Tongue (tissue), 2 donors: ENCODE results near the gene CPZ. TPM values are rescaled to one million over a fixed set of nuclear protein-coding genes. Genes with fewer than 3 reads are reported as not detected.

Experiments
- DNase-seq: peaks from one replicate; pipeline ENCODE4 v3.0.0-alpha.2; 2015
- total RNA-seq: library from RNA; depleted of rRNA; stranded (reverse); fragments of >200 nt; gene quantifications from one replicate; pipeline ENCODE4 v1.2.3, GENCODE V29; 2014

The CPZ gene
- total RNA-seq, 1 donor from 2014 or later: 6.8 TPM

DNA sequence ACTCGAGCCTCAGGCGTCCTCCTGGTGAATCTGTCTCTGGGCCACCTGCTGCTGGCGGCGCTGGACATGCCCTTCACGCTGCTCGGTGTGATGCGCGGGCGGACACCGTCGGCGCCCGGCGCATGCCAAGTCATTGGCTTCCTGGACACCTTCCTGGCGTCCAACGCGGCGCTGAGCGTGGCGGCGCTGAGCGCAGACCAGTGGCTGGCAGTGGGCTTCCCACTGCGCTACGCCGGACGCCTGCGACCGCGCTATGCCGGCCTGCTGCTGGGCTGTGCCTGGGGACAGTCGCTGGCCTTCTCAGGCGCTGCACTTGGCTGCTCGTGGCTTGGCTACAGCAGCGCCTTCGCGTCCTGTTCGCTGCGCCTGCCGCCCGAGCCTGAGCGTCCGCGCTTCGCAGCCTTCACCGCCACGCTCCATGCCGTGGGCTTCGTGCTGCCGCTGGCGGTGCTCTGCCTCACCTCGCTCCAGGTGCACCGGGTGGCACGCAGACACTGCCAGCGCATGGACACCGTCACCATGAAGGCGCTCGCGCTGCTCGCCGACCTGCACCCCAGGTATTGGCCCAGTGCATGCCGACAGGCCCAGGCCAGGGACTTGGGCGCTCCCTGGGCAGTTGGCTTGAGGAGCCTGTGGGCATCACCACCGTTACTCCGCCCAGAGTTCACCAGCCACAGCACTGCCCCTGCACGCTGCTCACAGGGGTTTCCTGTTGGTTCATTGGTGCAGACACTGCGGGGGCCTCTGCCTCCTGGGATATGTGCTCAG lies 11.3 kb upstream of the CPZ start:
- DNase-seq: no peak

DNA sequence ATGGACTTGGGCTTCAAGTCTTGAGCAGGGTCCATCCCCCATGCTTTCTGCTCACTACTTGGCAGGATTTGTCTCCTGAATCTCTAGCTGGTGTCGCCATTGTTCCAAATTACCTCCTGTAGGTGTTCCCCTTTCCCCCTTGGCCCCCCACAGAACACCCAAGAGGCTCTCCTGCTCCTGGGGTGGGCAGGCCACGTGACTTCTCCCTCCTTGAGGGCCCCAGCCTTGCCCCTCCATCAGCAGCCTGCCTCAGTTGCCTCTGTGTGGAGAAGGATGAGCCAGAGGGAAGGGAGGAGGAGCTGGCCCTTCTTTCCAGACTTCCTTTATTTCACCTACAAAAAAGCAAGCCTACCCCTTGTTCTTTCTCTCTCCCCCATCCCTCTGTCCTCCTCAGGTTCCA lies 10.5 kb upstream of the CPZ start:
- no peak for DNase-seq

DNA sequence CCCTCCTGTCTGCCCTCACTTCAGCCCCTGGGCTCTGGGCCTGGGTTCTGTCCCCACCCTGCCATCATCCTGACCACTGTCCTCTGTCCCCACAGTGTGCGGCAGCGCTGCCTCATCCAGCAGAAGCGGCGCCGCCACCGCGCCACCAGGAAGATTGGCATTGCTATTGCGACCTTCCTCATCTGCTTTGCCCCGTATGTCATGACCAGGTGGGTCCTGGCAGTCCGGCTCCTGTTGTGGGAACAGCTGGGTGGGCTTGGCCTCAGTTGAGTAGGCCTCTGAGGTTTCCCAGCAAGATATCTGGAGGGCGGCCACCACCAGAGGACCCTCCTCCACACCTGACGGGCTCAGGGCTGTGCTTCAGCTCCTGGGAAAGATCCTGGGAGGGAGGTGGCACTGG lies 10.1 kb upstream of the CPZ start:
- no peak for DNase-seq

DNA sequence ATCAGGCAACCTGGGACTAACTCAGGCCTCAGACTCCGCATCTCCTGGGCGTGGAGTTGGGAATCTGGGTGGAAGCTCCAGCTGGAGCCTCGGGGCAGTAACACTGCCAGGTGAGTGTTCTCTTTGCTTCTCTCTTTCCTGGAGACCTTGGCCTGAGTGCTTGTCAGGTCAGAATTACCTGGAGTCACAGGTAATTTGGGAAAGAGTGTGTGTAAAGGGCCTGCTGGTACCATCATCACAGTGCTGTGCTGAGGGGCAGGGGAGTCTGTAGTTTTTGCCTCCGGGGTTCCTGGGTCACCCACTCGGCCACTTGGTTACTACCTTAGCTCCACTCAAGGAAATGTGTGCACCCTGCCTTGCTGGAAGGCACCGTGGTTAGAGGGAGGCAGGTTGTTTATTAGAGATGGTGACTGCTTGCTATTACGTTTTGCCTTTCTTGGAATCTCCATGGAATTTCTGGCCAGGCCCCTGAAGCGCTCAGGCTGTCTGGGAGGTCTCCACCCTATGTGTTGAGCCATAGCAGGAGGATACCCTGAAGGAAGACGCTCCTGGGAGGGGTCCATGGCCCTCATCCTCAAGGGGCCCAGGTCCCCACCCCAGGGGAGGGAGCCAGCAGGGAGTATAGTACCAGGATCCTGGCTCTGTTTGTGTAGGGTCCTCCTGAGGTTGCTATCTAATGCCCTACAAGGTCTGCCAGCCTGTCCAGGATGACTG lies 9.5 kb upstream of the CPZ start:
- DNase-seq: no peak

DNA sequence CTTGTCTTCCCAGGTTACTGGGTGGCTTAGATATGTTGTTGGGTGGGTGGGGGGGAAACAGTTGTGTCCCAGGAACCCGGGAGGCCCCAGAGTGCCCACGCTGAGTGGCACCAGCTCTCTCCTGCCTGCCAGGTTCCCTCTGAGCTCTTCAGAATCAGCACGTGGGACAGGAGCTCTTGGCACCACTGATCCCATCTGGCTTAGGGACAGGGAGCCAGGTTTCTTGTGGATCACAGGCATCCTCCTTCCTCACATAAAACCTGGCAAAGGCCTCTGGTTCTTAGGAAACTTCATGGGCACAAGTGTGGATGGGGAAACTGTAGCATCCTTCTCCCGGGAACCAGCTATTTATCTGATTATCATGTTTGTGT lies 8.9 kb upstream of the CPZ start:
- no peak for DNase-seq

DNA sequence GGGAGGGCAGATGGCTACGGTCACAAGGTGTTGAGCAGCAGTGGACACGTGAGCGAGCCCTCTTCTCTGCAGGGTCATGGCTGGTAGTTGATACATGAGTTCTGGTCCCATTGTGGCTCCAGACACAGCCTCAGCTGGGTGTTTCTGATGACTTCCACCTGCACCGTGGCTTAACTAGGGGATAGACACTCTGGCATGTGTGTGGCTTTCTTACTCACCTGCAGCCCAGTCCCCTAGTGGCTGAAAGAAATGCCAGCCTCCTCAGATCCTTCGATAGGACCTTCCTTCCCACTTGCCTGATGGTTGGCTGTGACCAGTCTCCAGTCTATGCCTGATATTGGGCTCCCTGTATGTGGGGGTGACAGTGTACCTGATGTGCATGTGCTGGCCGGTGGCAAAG lies 7.4 kb upstream of the CPZ start:
- no peak for DNase-seq

DNA sequence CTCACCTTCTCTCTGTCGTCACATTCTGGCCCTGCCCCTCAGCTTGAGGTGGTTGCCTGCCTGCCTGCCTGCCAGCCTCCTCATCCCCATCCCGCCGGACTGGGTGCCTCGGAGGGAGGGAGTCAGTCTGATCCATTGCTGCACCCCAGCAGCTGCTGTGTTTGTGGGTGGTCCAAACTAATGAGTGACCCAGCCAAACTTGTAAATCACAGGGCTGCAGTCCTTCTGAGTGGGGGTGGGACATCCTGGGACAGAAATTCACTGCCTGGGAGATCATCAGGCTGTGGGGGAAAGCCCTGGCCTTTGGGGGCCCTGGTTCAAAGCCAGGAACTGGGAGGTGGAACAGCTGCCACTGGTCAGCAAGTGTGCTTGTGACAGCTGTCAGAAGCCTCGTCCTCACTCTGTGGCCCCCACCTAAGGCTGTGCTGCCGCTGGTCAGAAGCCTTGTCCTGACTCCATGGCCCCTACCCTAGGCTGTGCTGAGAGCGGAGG lies 6.8 kb upstream of the CPZ start:
- DNase-seq: no peak

DNA sequence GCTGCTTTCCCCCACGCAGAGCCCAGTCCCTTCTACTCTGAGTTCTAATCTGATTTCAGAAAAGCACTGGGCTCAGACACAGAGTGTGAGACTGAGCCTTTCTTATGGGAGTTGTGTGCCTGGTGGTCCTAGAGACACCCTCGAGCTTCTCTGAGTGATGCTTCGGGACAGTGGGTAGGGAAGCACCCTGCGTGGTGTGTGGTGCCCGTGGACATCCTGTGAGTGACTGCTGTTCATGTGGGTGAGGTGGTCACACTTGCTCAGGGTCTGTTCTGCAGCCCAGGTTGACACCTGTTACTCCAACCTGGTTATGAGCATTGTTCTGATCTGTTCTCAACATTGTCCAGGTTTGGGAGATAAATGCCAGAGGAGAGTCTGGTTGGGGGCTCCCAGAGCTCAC lies 6.3 kb upstream of the CPZ start:
- no peak for DNase-seq

DNA sequence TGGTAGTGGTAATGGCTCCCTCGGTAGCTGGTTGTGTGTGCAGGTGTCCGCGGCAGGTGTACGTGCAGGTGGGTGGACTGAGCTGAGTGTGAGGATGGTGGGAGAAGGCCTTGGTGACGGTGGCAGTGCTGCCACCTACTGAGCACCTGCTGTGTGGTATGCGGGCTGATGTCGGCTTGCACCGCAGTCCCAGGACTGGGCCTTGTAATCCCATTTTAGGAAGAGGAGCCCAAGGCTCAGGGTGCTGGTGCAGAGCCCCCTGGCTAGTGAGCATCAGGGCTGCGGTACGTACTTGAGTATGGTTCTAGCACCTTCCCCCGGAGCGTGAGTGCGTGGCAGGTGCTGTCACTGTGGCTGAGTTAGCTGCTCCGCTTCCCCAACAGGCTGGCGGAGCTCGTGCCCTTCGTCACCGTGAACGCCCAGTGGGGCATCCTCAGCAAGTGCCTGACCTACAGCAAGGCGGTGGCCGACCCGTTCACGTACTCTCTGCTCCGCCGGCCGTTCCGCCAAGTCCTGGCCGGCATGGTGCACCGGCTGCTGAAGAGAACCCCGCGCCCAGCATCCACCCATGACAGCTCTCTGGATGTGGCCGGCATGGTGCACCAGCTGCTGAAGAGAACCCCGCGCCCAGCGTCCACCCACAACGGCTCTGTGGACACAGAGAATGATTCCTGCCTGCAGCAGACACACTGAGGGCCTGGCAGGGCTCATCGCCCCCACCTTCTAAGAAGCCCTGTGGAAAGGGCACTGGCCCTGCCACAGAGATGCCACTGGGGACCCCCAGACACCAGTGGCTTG lies 5.7 kb upstream of the CPZ start:
- DNase-seq: no peak

DNA sequence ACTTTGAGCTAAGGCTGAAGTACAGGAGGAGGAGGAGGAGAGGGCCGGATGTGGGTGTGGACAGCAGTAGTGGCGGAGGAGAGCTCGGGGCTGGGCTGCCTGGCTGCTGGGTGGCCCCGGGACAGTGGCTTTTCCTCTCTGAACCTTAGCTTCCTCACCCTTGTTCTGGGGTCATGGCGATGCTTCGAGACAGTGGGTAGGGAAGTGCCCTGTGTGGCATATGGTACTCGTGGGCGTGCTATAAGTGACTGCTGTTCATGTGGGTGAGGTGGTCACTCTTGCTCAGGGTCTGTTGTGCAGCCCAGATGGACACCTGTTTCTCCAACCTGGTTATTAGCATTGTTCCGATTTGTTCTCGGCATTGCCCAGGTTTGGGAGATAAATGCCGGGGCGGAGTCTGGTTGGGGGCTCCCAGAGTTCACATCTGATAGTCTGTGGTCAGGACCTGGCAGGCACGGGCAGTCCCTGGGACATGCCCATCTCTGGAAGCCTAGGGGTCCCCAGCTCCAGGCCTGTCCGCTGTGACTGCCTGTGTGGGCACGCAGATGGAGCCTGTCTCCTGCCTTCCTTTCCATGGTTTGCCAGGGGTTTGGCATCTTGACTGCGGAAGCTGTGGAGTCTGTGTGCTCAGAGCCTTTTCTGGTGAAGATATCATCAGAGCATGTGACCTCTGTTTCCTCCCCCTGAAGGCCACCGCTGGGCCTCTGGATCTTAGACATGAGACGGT lies 4.9 kb upstream of the CPZ start:
- no peak for DNase-seq

DNA sequence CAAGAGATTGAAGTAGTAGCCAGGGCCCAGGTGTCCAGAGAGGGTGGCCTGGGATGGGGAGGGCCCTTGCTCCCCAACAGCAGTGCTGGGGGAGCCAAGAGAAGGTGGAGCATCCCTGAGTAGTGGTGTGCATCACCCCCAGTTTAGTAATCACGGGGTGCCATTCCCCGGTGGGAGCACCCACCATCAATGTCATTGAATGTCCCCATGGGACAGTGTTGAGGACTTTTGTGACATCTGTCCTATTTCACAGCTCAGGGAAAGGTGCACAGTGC lies 4.4 kb upstream of the CPZ start:
- no peak for DNase-seq

DNA sequence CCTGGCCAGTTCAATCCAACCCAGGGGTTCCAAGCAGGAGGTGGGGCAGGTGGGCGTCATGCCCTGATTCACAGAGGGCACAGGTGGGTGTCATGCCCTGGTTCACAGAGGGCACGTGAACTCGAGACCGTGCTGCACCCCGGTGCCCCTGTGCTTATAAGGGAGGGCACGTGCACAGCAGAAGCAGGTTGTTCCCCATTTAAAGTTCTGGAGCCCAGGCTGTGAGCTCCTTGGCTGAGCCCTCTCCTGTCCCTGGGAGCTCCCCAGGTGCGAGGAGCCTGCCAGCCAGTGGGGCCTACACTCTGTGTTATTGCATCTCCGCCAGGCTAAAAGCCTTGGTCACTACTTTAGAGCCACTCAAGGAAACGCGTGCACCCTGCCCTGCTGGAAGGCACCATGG lies 3.2 kb upstream of the CPZ start:
- no peak for DNase-seq

DNA sequence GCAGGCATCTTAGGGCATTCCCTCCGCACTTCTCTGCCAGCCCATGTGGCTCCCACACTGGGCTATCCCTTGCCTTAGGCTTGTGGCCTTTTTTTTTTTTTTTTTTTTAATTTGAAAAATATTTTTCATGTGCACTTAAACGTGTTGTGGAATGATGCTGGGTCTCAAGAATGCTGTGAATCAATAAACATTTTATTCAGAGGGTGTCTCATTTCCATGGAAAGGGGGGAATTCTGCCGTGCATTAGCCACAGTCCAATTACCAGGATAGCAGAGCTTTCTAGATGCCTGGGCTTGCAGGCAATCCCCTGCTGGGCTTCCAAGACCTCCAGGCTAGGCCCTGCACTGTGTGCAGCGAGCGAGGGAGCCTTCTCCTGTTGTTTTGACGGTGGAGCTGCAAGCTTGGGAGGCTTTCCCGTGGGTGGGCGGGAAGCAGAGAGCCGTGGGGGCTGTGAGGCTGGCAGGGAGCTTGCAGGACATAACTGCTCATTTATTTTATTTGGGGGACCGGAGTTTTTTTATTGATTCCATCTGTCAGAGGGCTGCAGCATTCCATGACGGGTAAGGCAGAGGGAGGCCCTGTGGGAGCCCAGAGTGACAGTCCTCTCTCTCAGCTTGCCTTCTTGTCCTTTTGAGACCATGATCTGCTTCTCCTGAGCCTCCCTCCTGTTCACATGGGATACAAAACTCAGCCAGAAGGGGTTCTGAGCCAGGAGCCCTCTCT lies 2.6 kb upstream of the CPZ start:
- no peak for DNase-seq

DNA sequence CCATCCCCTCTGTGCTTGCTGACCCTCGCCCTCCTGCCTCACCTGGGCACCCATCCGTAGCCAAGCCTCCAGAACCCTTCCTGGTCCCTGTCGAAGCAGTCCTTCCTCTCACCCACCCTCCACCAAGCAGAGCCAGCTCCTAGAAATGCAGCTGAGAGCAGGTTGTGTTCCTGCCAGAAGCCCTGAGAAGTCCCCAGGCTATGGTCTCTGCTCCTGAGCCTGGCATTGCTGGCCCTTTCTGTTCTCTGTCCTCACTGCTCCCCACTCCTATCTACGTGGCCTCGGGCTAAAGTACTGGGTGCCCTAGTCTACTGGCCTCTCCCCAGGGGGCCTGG lies 2.1 kb upstream of the CPZ start:
- DNase-seq: no peak

DNA sequence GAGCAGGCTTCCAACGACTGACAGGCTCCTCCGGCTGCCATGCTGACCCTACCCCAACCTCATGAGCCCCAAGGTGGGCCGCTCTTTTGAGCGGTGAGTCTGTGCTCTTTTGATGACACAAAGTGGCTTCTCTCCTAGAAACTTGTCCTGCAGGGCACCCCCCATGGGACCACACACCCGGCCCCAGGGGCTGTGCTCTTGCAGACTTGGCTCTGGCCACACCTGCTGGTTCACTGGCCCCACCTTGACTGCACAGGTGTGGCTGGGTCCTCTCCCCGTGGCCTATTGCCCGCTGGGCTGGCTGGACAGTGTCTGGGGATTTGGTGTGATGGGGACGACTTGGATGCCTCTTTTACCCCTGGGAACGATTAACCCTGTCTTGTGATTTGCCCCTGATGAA lies 1.5 kb upstream of the CPZ start:
- no peak for DNase-seq

DNA sequence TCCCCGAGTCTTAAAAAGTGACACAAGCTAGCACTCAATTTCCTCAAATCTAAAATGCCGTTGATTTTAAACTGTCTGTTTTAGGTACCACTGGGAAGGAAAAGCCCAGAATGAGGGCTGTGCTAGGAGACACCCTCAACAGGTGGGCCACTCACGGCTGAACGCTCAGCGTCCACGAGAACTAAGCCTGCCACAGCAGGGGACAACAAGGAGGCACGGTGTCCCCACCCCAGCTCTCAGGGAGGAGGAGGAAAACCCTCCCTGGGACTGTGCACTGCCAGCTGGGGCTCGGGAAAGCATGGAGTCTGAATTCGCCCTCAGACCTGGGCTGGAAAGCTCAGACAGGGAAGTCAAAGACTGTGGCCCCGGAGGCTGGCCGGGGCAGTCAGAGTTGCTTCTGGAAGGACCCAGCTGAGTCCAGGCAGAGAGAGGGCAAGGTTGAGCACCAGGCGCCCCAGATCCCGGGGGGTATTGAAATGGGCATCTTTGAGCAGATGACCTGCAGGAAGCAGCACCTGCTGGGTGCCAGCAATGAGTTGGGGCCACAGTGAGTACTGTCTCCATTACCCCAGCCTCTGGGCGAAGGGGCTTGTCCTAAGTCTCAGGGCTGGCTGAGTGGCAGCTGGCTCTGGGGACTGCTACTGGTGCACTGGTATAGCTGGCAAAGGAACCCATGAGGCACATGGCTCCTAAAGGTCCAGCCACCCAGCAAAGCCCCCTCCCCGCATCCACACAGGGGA lies 769 bp upstream of the CPZ start:
- DNase-seq: no peak

DNA sequence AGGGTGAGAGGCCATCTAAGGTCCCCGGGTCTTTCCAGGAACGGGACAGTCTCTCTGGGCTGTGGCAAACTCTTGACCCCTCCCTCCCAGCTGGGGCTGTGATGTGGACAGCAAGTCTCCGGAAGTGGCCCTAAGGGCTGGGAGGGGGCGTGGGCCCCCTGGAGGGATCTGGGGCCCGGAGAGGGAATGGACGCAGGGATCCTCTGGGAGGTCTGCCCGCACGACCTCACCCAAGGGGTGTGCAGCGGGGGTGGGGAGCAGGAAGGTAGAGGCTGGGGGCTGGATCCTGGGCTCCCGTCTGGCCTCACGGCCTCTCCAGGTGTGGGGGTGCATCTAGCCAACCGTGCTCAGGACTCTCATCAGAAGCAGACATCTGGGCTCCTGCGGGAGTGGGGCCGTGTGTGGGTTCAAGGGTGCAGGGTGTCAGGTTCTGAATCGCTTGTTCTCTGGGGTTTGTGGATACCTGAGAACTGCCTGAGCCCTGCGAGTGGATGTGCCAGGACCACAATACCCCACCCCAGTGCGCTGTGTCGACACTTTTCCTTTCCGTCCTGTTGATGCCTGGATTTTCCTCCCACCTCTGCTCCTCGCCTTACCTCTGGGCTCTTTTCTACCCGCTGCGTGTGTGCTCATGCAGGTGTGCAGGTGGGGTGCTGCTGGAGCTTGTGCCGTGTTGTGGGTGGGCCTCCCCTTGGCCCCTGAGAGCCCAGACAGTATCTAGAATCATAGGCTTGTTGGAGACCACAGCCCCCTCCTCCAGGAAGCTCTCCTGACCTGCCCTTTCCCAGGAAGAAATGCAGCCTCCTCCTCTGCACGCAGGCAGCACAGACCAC lies 915 bp downstream of the CPZ start:
- DNase-seq: no peak

DNA sequence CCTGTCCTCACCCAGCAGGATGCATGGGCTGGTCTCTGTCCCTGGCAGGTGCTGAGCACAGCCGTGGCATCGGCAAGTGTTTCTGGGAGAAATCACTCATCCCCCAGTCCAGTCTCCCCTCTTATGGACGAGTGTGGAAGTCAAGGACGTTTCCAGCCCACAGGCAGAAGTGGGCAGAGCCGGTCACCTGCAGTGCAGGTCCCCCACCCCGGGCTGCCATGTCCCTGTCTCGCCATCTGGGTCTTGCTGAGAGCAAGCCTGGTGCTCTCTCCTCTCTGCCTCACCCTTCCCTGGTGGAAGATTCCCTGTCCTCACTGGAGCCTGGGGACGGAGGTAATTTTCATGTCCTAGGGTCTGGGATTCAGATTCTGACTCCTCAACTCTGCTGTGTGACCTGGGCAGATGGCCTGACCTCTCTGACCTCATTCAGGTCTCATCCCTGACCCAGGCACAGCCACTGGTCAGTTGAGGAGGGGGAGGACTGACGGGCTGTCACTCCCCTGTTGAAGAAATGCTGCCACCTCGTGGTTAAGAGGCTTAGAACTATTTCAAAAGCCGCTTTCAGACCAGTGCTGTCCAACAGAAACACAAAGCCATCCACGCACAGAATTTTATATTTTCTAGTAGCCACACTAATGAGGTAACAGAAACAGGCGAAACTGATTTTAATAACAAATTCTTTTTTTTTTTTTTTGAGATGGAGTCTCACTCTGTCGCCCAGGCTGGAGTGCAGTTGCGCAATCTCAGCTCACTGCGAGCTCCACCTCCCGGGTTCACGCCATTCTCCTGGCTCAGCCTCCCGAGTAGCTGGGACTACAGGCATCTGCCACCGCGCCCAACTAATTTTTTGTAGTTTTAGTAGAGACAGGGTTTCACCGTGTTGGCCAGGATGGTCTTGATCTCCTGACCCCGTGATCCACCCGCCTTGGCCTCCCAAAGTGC lies 1.8 kb downstream of the CPZ start:
- DNase-seq: peak; percentile 83
